ENCODE measurements around the gene PLOD1. TPM values are rescaled to one million over a fixed set of nuclear protein-coding genes. Genes with fewer than 3 reads are reported as not detected.
"Not testable (repeated sequence)": the region's sequence is repeated elsewhere in the genome, so short reads cannot be mapped to it uniquely, and the experiment has no call there.

PLOD1 gene
- total RNA-seq, 1 experiment from 2014 or later = 156 TPM

DNA sequence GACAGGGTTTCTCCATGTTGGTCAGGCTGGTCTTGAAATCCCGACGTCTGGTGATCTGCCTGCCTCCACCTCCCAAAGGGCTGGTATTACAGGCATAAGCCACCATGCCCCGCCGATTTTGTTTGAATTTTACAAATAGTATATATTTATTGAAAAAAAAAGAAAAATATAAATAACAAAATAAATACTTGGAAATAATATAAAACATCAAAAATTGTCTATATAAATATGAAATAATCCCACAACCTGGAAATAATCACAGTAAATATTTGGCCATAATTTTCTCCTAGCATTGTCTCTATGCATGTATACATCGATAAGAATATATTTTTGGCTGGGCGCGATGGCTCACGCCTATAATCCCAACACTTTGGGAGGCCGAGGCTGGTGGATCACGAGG lies 2.7 kb upstream of the PLOD1 start:
- in situ Hi-C loops (cut with HindIII; ENCODE audit: low pct_unique_long_range_greater_than_20kb, low sequenced_read_pairs) (no loop called here), intact Hi-C loops (cut with micrococcal nuclease; ENCODE audit: unreplicated experiment) (no loop called here)
- ChIA-PET POLR2A (interaction anchor here (0.6 kb wide), 1 partner anchor 35 kb away, joined by 5 read pairs; no protein-coding TSS in a partner anchor), CTCF (no interaction called here)
- TF ChIP-seq, protein P1, sequence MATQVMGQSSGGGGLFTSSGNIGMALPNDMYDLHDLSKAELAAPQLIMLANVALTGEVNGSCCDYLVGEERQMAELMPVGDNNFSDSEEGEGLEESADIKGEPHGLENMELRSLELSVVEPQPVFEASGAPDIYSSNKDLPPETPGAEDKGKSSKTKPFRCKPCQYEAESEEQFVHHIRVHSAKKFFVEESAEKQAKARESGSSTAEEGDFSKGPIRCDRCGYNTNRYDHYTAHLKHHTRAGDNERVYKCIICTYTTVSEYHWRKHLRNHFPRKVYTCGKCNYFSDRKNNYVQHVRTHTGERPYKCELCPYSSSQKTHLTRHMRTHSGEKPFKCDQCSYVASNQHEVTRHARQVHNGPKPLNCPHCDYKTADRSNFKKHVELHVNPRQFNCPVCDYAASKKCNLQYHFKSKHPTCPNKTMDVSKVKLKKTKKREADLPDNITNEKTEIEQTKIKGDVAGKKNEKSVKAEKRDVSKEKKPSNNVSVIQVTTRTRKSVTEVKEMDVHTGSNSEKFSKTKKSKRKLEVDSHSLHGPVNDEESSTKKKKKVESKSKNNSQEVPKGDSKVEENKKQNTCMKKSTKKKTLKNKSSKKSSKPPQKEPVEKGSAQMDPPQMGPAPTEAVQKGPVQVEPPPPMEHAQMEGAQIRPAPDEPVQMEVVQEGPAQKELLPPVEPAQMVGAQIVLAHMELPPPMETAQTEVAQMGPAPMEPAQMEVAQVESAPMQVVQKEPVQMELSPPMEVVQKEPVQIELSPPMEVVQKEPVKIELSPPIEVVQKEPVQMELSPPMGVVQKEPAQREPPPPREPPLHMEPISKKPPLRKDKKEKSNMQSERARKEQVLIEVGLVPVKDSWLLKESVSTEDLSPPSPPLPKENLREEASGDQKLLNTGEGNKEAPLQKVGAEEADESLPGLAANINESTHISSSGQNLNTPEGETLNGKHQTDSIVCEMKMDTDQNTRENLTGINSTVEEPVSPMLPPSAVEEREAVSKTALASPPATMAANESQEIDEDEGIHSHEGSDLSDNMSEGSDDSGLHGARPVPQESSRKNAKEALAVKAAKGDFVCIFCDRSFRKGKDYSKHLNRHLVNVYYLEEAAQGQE (IDR thresholded peaks at IDR 0.05; ENCODE audit: insufficient read depth in 1 of 2, low read depth in 2 of 2, low read length in 1 of 2) = no peak
- TF ChIP-seq SIN3A (IDR thresholded peaks at IDR 0.05; ENCODE audit: borderline replicate concordance, insufficient read depth, low read depth, low read length) (no peak), TCF7L2 (IDR thresholded peaks at IDR 0.05; ENCODE audit: low read depth, low read length) (no peak), POLR2AphosphoS5 (IDR thresholded peaks at IDR 0.05; ENCODE audit: low read depth, low read length) (no peak)
- TF ChIP-seq, protein P2, sequence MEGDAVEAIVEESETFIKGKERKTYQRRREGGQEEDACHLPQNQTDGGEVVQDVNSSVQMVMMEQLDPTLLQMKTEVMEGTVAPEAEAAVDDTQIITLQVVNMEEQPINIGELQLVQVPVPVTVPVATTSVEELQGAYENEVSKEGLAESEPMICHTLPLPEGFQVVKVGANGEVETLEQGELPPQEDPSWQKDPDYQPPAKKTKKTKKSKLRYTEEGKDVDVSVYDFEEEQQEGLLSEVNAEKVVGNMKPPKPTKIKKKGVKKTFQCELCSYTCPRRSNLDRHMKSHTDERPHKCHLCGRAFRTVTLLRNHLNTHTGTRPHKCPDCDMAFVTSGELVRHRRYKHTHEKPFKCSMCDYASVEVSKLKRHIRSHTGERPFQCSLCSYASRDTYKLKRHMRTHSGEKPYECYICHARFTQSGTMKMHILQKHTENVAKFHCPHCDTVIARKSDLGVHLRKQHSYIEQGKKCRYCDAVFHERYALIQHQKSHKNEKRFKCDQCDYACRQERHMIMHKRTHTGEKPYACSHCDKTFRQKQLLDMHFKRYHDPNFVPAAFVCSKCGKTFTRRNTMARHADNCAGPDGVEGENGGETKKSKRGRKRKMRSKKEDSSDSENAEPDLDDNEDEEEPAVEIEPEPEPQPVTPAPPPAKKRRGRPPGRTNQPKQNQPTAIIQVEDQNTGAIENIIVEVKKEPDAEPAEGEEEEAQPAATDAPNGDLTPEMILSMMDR (IDR thresholded peaks at IDR 0.05) = no peak
- Histone ChIP-seq H3K9me3 (ENCODE audit: control insufficient read depth, insufficient read depth, low read depth, low read length) (no peaks in the 10 kb centered on the region), H3K4me3 (ENCODE audit: low read depth in 2 of 2, low read length in 2 of 2) (no peak overlapping the region), H3K36me3 (ENCODE audit: control insufficient read depth, insufficient read depth, low read length) (no peaks in the 10 kb centered on the region; the same call in 1 of the 2 replicates), H3K27ac (ENCODE audit: low read length) (no peak overlapping the region), H3K27me3 (ENCODE audit: control insufficient read depth, insufficient read depth, low read length) (no peaks in the 10 kb centered on the region), H3K4me1 (ENCODE audit: control insufficient read depth, insufficient read depth, low read length) (peaks cover 31% of the 10 kb centered on the region)
- ATAC-seq = no peak
- BruUV-seq (replicated peaks) = no TSS peak
- no peak for DNase-seq (ENCODE audit: low read depth, low spot score)

DNA sequence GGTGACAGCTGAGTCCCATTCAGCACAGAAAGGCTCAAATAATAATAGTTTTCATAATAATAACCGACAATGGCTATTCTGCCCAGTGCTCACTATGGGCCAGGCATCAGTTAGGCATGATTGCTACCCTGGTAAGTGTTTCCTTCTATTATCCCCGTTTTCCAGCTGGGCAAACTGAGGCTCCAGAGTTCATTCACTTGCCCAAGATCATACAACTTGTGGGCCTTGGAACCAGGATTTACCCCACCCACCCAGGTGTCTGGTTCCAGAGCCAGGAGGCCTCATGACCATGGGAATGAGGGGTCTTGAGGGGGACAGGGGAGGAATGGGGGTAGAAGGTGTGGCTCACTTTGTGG lies 518 bp downstream of the PLOD1 start:
- in situ Hi-C loops (cut with HindIII; ENCODE audit: low pct_unique_long_range_greater_than_20kb, low sequenced_read_pairs) (no loop called here), intact Hi-C loops (cut with micrococcal nuclease; ENCODE audit: unreplicated experiment) (no loop called here)
- Histone ChIP-seq H3K27me3 (ENCODE audit: control insufficient read depth, insufficient read depth, low read length) (no peaks in the 10 kb centered on the region), H3K9me3 (ENCODE audit: control insufficient read depth, insufficient read depth, low read depth, low read length) (no peaks in the 10 kb centered on the region), H3K4me1 (ENCODE audit: control insufficient read depth, insufficient read depth, low read length) (peaks cover 26% of the 10 kb centered on the region), H3K36me3 (ENCODE audit: control insufficient read depth, insufficient read depth, low read length) (no peaks in the 10 kb centered on the region; the same call in 1 of the 2 replicates), H3K4me3 (ENCODE audit: low read depth in 2 of 2, low read length in 2 of 2) (peak overlapping the region; percentile 65 to 70), H3K27ac (ENCODE audit: low read length) (peak overlapping the region; percentile 90)
- POLR2A ChIA-PET = no interaction called here
- TF ChIP-seq SIN3A (IDR thresholded peaks at IDR 0.05; ENCODE audit: borderline replicate concordance, insufficient read depth, low read depth, low read length) (no peak), TCF7L2 (IDR thresholded peaks at IDR 0.05; ENCODE audit: low read depth, low read length) (no peak)
- CTCF ChIA-PET = no interaction called here
- peak; percentile 24 for ATAC-seq
- TSS peak; percentile 80 for BruUV-seq (replicated peaks)
- DNase-seq (ENCODE audit: low read depth, low spot score) = no peak

DNA sequence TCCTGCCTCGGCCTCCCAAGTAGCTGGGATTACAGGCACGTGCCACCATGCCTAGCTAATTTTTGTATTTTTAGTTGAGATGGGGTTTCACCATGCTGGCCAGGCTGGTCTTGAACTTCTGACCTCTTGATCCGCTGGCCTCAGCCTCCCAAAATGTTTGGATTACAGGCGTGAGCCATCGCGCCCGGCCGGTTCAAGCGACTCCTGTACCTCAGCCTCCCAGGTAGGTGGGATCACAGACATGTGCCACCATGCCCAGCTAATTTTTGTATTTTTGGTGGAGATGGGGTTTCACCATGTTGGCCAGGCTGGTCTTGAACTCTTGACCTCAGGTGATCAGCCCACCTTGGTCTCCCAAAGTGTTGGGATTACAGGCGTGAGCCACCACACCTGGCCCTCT lies 1.2 kb downstream of the PLOD1 start:
- ATAC-seq; DNase-seq (ENCODE audit: low read depth, low spot score); H3K27me3 ChIP-seq (ENCODE audit: control insufficient read depth, insufficient read depth, low read length); BruUV-seq (replicated peaks); intact Hi-C loops (cut with micrococcal nuclease; ENCODE audit: unreplicated experiment); POLR2A ChIA-PET; H3K27ac ChIP-seq (ENCODE audit: low read length); H3K4me3 ChIP-seq (ENCODE audit: low read depth in 2 of 2, low read length in 2 of 2); in situ Hi-C loops (cut with HindIII; ENCODE audit: low pct_unique_long_range_greater_than_20kb, low sequenced_read_pairs); H3K36me3 ChIP-seq (ENCODE audit: control insufficient read depth, insufficient read depth, low read length); H3K9me3 ChIP-seq (ENCODE audit: control insufficient read depth, insufficient read depth, low read depth, low read length); CTCF ChIA-PET: not testable (repeated sequence)
- peaks cover 25% of the 10 kb centered on the region for H3K4me1 ChIP-seq (ENCODE audit: control insufficient read depth, insufficient read depth, low read length)

All from Panc1 (cell line).